A549 (cell line): ENCODE measurements around the gene SMG6. TPM values are rescaled to one million over a fixed set of nuclear protein-coding genes. Genes with fewer than 3 reads are reported as not detected.

ENCODE experiments used
- ATAC-seq, 2 experiments: fragments of 200-7000 bp in 1 of 2; fragments of >200 bp in 1 of 2; cut with Nextera tagmentation in 1 of 2; cut with Tn5 transposase in 1 of 2; 3 replicates each; pipeline versions ENCODE4 v1.8.0 to v1.9.1; 2018 to 2020; ENCODE audit warnings: mild to moderate bottlenecking in 1 of 2, moderate library complexity in 1 of 2
- CTCF ChIA-PET: fragments of 300-600 bp; sonication (Branson Sonifier 250); formaldehyde crosslinking; extraction: SDS; loops from one replicate; lab custom pipeline; 2021; ENCODE audit warnings: antibody characterized with exemption, inconsistent platforms; lab: Yijun Ruan, JAX
- POLR2A ChIA-PET: fragments of 350-600 bp; formaldehyde crosslinking; extraction: SDS; loops from one replicate; lab custom pipeline; 2021; ENCODE audit warnings: antibody characterized with exemption, inconsistent platforms; lab: Yijun Ruan, JAX
- DNase-seq, 2 experiments: peaks; one replicate each; pipeline versions ENCODE4 v3.0.0 to v3.0.0-alpha.2; 2011 to 2016; ENCODE audit warnings: low read depth in 1 of 2, low spot score in 1 of 2
- FAIRE-seq: peaks from 2 replicates; lab custom pipeline; 2011; peaks lifted over from hg19 to GRCh38; lab: Jason Lieb, UNC
- H3K27ac ChIP-seq, 2 experiments: fragments of >200 bp; sonication (Bioruptor Twin); formaldehyde crosslinking; 3 replicates each; pipeline ENCODE4 v1.5.1; 2016 to 2017
- H3K4me1 ChIP-seq: fragments of >200 bp; sonication (Bioruptor Twin); formaldehyde crosslinking; 3 replicates; pipeline ENCODE4 v1.6.1; 2016
- H3K4me2 ChIP-seq: fragments of >200 bp; sonication (Bioruptor Twin); formaldehyde crosslinking; 3 replicates; pipeline ENCODE4 v1.6.1; 2016
- H3K4me3 ChIP-seq: fragments of >200 bp; sonication (Bioruptor Twin); formaldehyde crosslinking; 3 replicates; pipeline ENCODE4 v1.5.1; 2016
- H3K9me3 ChIP-seq: fragments of >200 bp; sonication (Bioruptor Twin); formaldehyde crosslinking; 3 replicates; pipeline ENCODE4 v1.6.1; 2016
- CBX8 ChIP-seq: fragments of 200-600 bp; sonication (generic); IDR thresholded peaks from 2 replicates; pipeline ENCODE4 v1.6.1; 2016
- E2F6 ChIP-seq: IDR thresholded peaks from 2 replicates; pipeline ENCODE4 v1.6.1; 2012; ENCODE audit warnings: low read depth, borderline replicate concordance
- EHMT2 ChIP-seq: fragments of 200-600 bp; sonication (generic); IDR thresholded peaks from 2 replicates; pipeline ENCODE4 v1.6.1; 2016; ENCODE audit warnings: antibody characterized with exemption, low read depth, mild to moderate bottlenecking, moderate library complexity
- ESRRA ChIP-seq: fragments of 150-350 bp; IDR thresholded peaks from 2 replicates; pipeline ENCODE4 v1.6.1; 2014; ENCODE audit warnings: mild to moderate bottlenecking, low read length, borderline replicate concordance
- FOXS1 ChIP-seq: fragments of 250-450 bp; sonication (Bioruptor Pico); IDR thresholded peaks from 2 replicates; pipeline ENCODE4 v1.5.0; 2020; ENCODE audit warnings: mild to moderate bottlenecking, moderate library complexity
- HMGXB4 ChIP-seq: fragments of 250-450 bp; sonication (Bioruptor Pico); IDR thresholded peaks from 2 replicates; pipeline ENCODE4 v1.5.0; 2021; ENCODE audit warnings: mild to moderate bottlenecking, moderate library complexity, borderline replicate concordance
- HOXB13 ChIP-seq: fragments of 250-450 bp; sonication (Bioruptor Pico); IDR thresholded peaks from 2 replicates; pipeline ENCODE4 v1.5.0; 2020; ENCODE audit warnings: low read depth, mild to moderate bottlenecking, moderate library complexity
- HOXB5 ChIP-seq: fragments of 250-450 bp; sonication (Bioruptor Pico); IDR thresholded peaks from 2 replicates; pipeline ENCODE4 v1.5.0; 2020; ENCODE audit warnings: mild to moderate bottlenecking, moderate library complexity
- JUN ChIP-seq, 2 experiments: fragments of >200 bp; sonication (Bioruptor Twin); formaldehyde crosslinking; IDR thresholded peaks; 2 replicates in 1 of 2; 3 replicates in 1 of 2; pipeline ENCODE4 v1.6.1; 2016 to 2017
- MAX ChIP-seq: IDR thresholded peaks from 2 replicates; pipeline ENCODE4 v1.6.1; 2012
- NFE2L2 ChIP-seq: fragments of 150-350 bp; conservative IDR thresholded peaks from 2 replicates; pipeline ENCODE4 v1.6.1; 2014; ENCODE audit warnings: low read length
- NPAS2 ChIP-seq: fragments of 250-450 bp; sonication (Bioruptor Pico); IDR thresholded peaks from 2 replicates; pipeline ENCODE4 v1.8.0; 2022; ENCODE audit warnings: mild to moderate bottlenecking, moderate library complexity, borderline replicate concordance
- POLR2A ChIP-seq: IDR thresholded peaks from 2 replicates; pipeline ENCODE4 v1.6.1; 2012; ENCODE audit warnings: mild to moderate bottlenecking, low read length
- REST ChIP-seq: fragments of 200-600 bp; sonication (generic); IDR thresholded peaks from 2 replicates; pipeline ENCODE4 v1.6.1; 2016; ENCODE audit warnings: antibody characterized with exemption, mild to moderate bottlenecking, moderate library complexity
- RNF2 ChIP-seq: fragments of 200-600 bp; sonication (generic); IDR thresholded peaks from 2 replicates; pipeline ENCODE4 v1.6.1; 2016; ENCODE audit warnings: low read depth, mild to moderate bottlenecking, antibody characterized with exemption, moderate library complexity, borderline replicate concordance
- ZC3H11A ChIP-seq: fragments of 450-650 bp; IDR thresholded peaks from 2 replicates; pipeline ENCODE4 v1.6.1; 2014; ENCODE audit warnings: antibody characterized with exemption, mild to moderate bottlenecking
- ZNF302 ChIP-seq: fragments of 250-450 bp; sonication (Bioruptor Pico); IDR thresholded peaks from 2 replicates; pipeline ENCODE4 v1.9.0; 2021; ENCODE audit warnings: inconsistent platforms, mild to moderate bottlenecking, moderate library complexity
- ZSCAN20 ChIP-seq: fragments of 250-450 bp; sonication (Bioruptor Pico); IDR thresholded peaks from 2 replicates; pipeline ENCODE4 v1.8.0; 2022; ENCODE audit warnings: mild to moderate bottlenecking, moderate library complexity
- WGBS: methylation state at CpG from one replicate; pipeline ENCODE4 v1.1.6; 2017; ENCODE audit errors: missing lambda C conversion rate; 5-methylcytosine and 5-hydroxymethylcytosine counted together
- polyA plus RNA-seq, 4 experiments: library from polyadenylated mRNA; depleted of rRNA in 3 of 4; stranded (reverse); fragments of >200 nt; fragmentation: RNase III in 1 of 4; extraction: RNeasy Plus Mini Kit Qiagen cat#74134 plus additional on column Dnase treatment in 1 of 4; gene quantifications; 2 replicates in 3 of 4; 3 replicates in 1 of 4; pipeline ENCODE4 v1.2.3, GENCODE V29; 2011 to 2017

SMG6 gene
- polyA plus RNA-seq, 2 of the 4 experiments (the other 2 are of a cell fraction): 4.7 to 17.0 TPM

GRCh38 chr17:2082003-2082781 is 221.4 kb downstream of the SMG6 start:
- FAIRE-seq (no peak), DNase-seq (no peak), ATAC-seq (no peak)
- H3K4me1 ChIP-seq: peaks cover 27% of the 10 kb centered on the region
- ChIA-PET POLR2A (no interaction called here), CTCF (interaction anchor here (1.0 to 9.1 kb wide), 14 partner anchors 9 to 200 kb away, joined by 3 to 55 read pairs (median 3); partner anchors contain the start of gene HIC1)
- H3K27ac ChIP-seq: no peak overlapping the region
- TF ChIP-seq ZNF302 (CRISPR knock-in tag) (no peak), E2F6 (no peak)
- H3K9me3 ChIP-seq: no peaks in the 10 kb centered on the region
- H3K4me3 ChIP-seq: no peak overlapping the region
- 82% methylated on average over 9 of the region's 9 CpGs for WGBS
- H3K4me2 ChIP-seq: no peak overlapping the region

- ATAC-seq (no peak), FAIRE-seq (no peak), DNase-seq (no peak)
- no peak for TF ChIP-seq HOXB13
- TF ChIP-seq REST: no peak
- no peak for TF ChIP-seq FOXS1 (CRISPR knock-in tag)
- no peak for TF ChIP-seq MAX
- TF ChIP-seq EHMT2: no peak
- TF ChIP-seq CBX8: no peak
- no peak for TF ChIP-seq HMGXB4 (CRISPR knock-in tag)
- no peak for TF ChIP-seq POLR2A
- TF ChIP-seq HOXB5 (CRISPR knock-in tag): no peak
- no peak for TF ChIP-seq NPAS2 (CRISPR knock-in tag)
- no peak for TF ChIP-seq RNF2
- no peak for TF ChIP-seq JUN (IDR thresholded peaks at IDR 0.05)
- WGBS: 88% methylated on average over 9 of the region's 9 CpGs
- Histone ChIP-seq H3K4me1 (peaks cover 27% of the 10 kb centered on the region), H3K4me2 (no peak overlapping the region), H3K9me3 (no peaks in the 10 kb centered on the region), H3K27ac (no peak overlapping the region), H3K4me3 (no peak overlapping the region)
- POLR2A ChIA-PET: no interaction called here
- CTCF ChIA-PET: interaction anchor here (1.0 to 9.1 kb wide), 10 partner anchors 10 to 201 kb away, joined by 3 to 55 read pairs (median 8); partner anchors contain the start of gene HIC1
Measured at GRCh38 chr17:2081564-2081963, 222.0 kb downstream of the SMG6 start.

GRCh38 chr17:2077040-2077439 is 226.5 kb downstream of the SMG6 start:
- no peak overlapping the region for H3K27ac ChIP-seq
- no peak for DNase-seq
- 98% methylated on average over 8 of the region's 8 CpGs for WGBS
- TF ChIP-seq ZC3H11A (no peak), ZSCAN20 (CRISPR knock-in tag) (no peak), NFE2L2 (no peak), ESRRA (no peak)
- FAIRE-seq: peak; percentile 32
- H3K4me2 ChIP-seq: no peak overlapping the region
- no peak overlapping the region for H3K4me3 ChIP-seq
- H3K9me3 ChIP-seq: no peaks in the 10 kb centered on the region
- H3K4me1 ChIP-seq: peaks cover 3% of the 10 kb centered on the region; the same call in 1 of the 3 replicates
- ChIA-PET POLR2A (no interaction called here), CTCF (interaction anchor here (1.0 to 16.6 kb wide), 8 partner anchors 8 to 276 kb away, joined by 3 to 217 read pairs (median 5); partner anchors contain the start of gene HIC1)
- ATAC-seq: no peak
